ENCODE results near the gene DGKI. TPM values are rescaled to one million over a fixed set of nuclear protein-coding genes. Genes with fewer than 3 reads are reported as not detected.

Gene DGKI
- total and polyA plus RNA-seq, 2 of the 4 experiments (the other 2 are of a cell fraction): 3.9 to 15.8 TPM

- in situ Hi-C loops (cut with MboI; ENCODE audit: low sequenced_read_pairs): no loop called here
- Histone ChIP-seq H2BK20ac (ENCODE audit: low read depth, low read length) (peak overlapping the region; percentile 67; the same call in 1 of the 2 replicates), H3K79me1 (ENCODE audit: low read depth in 1 of 2, low read length in 2 of 2) (no peaks in the 10 kb centered on the region), H2BK120ac (ENCODE audit: low read depth, low read length) (0 out of 2 replicates have a peak overlapping the region, but pooled peaks have one; percentile 38), H3K9me3 (ENCODE audit: control insufficient read depth, insufficient read depth, low read length) (no peaks in the 10 kb centered on the region), H3K9ac (ENCODE audit: low read depth, low read length) (no peak overlapping the region), H4K91ac (ENCODE audit: insufficient read depth, low read depth, low read length) (peak overlapping the region; percentile 23; the same call in 1 of the 2 replicates), H2AK5ac (ENCODE audit: low read depth, low read length) (no peak overlapping the region; the same call in 1 of the 2 replicates), H3K4me2 (ENCODE audit: low read depth, low read length) (no peak overlapping the region), H3K9me1 (ENCODE audit: insufficient read depth, low read length) (no peaks in the 10 kb centered on the region), H3K4me3 (ENCODE audit: insufficient read depth, low read depth, low read length) (no peak overlapping the region), H3K4ac (ENCODE audit: low read depth, low read length) (peak overlapping the region; percentile 66), H4K20me1 (ENCODE audit: insufficient read depth, low read length) (no peaks in the 10 kb centered on the region), H3K56ac (ENCODE audit: extremely low read depth, insufficient read depth, low read length) (no peak overlapping the region), H2BK5ac (ENCODE audit: low read depth, low read length, poor library complexity, severe bottlenecking) (no peak overlapping the region), H2BK15ac (ENCODE audit: low read depth, low read length) (peak overlapping the region; percentile 62; the same call in 2 of the 3 replicates), H3K14ac (replicated peaks; ENCODE audit: low read depth, low read length) (no peak overlapping the region; the same call in 1 of the 2 replicates), H3K27ac (ENCODE audit: insufficient read depth, low read length) (no peak overlapping the region), H2AFZ (replicated peaks; ENCODE audit: low read length, poor library complexity) (no peak overlapping the region), H4K8ac (ENCODE audit: low read depth in 2 of 2, low read length in 2 of 2) (no peak overlapping the region), H3K4me1 (ENCODE audit: control insufficient read depth, insufficient read depth, low read length) (peaks cover 2% of the 10 kb centered on the region), H3K18ac (ENCODE audit: low read depth, low read length) (no peak overlapping the region), H3K27me3 (ENCODE audit: control insufficient read depth, insufficient read depth, low read length) (no peaks in the 10 kb centered on the region), H2AK9ac (replicated peaks; ENCODE audit: low read depth, low read length, poor library complexity) (no peak overlapping the region), H3K36me3 (ENCODE audit: control insufficient read depth, insufficient read depth, low read length) (no peaks in the 10 kb centered on the region), H3K23ac (ENCODE audit: low read depth, low read length) (no peak overlapping the region), H4K5ac (ENCODE audit: low read depth, low read length) (no peak overlapping the region)
- BruUV-seq (replicated peaks): no TSS peak
- dilution Hi-C loops (cut with HindIII; ENCODE audit: low sequenced_read_pairs, unreplicated experiment): no loop called here
- WGBS, 2 experiments (ENCODE audit: extremely low coverage in 2 of 2, insufficient read length in 1 of 2): 97% methylated on average over 6 of the region's 13 CpGs; no CpG with 5 or more reads in 1 of the 2 experiments
- ChIA-PET CTCF (no interaction called here), POLR2A (ENCODE audit: unreplicated experiment) (no interaction called here)
- TF ChIP-seq CEBPB (IDR thresholded peaks at IDR 0.05; ENCODE audit: low read depth, low read length) (no peak), FOS (IDR thresholded peaks at IDR 0.05; ENCODE audit: low read depth, low read length) (no peak), POLR2A (IDR thresholded peaks at IDR 0.05; ENCODE audit: low read depth, low read length) (no peak), RAD21 (IDR thresholded peaks at IDR 0.05; ENCODE audit: low read length) (no peak), NFE2L2 (IDR thresholded peaks at IDR 0.05; ENCODE audit: low read depth, low read length) (no peak), MXI1 (IDR thresholded peaks at IDR 0.05; ENCODE audit: borderline replicate concordance, low read depth, low read length) (no peak)
- no peak for DNase-seq
- intact Hi-C loops (cut with micrococcal nuclease): no loop called here
- ATAC-seq (ENCODE audit: low read depth): no peak
These were observed 300.8 kb downstream of the DGKI start for GRCh38 chr7:137546009-137546408.
